ENCODE results near the gene C5orf46. TPM values are rescaled to one million over a fixed set of nuclear protein-coding genes. Genes with fewer than 3 reads are reported as not detected.
A peak's percentile ranks its signal among the peaks of the same experiment; 100 is the strongest.
"Not testable (repeated sequence)": the region's sequence is repeated elsewhere in the genome, so short reads cannot be mapped to it uniquely, and the experiment has no call there.

C5orf46 gene
- total RNA-seq = not detected in 2 replicates

- DNase-seq (ENCODE audit: low read depth in 2 of 2) = peak in 1 of 2 donors; percentile 24
Measured at GRCh38 chr5:147906326-147907095, at the start of gene C5orf46. Gene C5orf46, minus strand, starts transcription at chr5:147906538. Its CDS starts 37 bp downstream, at chr5:147906501.

DNA sequence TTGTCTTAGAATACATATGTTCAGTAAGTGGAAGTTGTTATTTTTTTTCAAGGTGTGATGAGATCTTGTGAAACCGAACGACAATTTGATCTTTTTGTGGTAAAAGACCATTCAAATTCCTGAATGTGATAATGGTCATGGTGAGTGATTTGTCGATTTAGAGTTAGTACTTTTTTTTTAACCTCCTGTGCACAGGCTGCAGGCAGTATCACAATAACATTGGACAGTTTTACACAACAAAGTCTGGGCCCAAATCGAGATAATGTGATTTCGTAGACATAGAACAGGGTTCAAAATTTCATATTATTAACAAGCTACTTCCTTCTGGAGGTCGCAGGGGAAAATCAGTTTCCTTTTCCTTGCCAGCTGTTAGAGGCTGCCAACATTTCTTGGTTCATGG is 48.6 kb upstream of the C5orf46 start:
- peak; percentile 24 to 50 for DNase-seq (ENCODE audit: low read depth in 2 of 2)

GRCh38 chr5:147949711-147950573 is 43.6 kb upstream of the C5orf46 start:
- DNase-seq (ENCODE audit: low read depth in 2 of 2) = peak; percentile 48 to 69

- DNase-seq (ENCODE audit: low read depth in 2 of 2) = not testable (repeated sequence)
Measured at GRCh38 chr5:147946658-147947274, 40.4 kb upstream of the C5orf46 start.

DNA sequence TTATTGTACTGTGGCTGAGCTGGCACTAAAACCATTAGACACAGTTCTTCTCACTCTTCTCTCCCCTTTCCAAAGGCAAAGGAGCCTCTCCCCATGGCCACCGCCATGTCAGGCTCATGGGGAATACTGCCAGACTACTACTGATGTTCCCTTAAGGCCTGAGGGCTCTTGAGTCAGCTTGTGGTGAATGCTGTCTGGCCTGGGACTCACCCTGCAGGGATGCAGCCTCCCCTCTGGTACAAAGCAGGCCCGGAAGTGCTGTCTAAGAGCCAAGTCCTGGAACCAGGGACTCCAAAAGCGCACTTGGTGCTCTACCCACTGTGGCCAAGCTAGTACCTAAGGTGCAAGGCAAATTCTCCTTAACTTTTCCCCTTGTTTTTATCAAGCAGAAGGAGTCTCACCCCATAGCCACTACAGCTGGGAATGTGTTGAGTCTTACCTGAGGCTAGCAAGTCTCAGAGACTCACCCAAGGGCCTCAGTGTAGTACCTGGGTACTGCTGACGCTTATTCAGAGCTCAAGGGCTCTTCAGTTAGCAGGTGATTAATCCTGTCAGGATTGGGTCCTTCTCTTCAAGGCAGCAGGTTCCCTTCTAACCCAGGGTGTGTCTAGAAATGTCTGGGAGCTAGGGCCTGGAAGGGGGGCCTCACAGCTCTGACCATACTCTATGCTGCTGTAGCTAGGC is 33.2 kb upstream of the C5orf46 start:
- DNase-seq (ENCODE audit: low read depth in 2 of 2) = no peak

GRCh38 chr5:147935032-147935431 is 28.7 kb upstream of the C5orf46 start:
- DNase-seq (ENCODE audit: low read depth in 2 of 2) = peak; percentile 47 to 66

GRCh38 chr5:147930769-147931168 is 24.4 kb upstream of the C5orf46 start:
- no peak for DNase-seq (ENCODE audit: low read depth in 2 of 2)

- DNase-seq (ENCODE audit: low read depth in 2 of 2) = no peak
Measured at GRCh38 chr5:147927901-147928300, 21.6 kb upstream of the C5orf46 start.

GRCh38 chr5:147925020-147925419 is 18.7 kb upstream of the C5orf46 start:
- DNase-seq (ENCODE audit: low read depth in 2 of 2) = no peak

- no peak for DNase-seq (ENCODE audit: low read depth in 2 of 2)
Measured at GRCh38 chr5:147921136-147921535, 14.8 kb upstream of the C5orf46 start.

DNA sequence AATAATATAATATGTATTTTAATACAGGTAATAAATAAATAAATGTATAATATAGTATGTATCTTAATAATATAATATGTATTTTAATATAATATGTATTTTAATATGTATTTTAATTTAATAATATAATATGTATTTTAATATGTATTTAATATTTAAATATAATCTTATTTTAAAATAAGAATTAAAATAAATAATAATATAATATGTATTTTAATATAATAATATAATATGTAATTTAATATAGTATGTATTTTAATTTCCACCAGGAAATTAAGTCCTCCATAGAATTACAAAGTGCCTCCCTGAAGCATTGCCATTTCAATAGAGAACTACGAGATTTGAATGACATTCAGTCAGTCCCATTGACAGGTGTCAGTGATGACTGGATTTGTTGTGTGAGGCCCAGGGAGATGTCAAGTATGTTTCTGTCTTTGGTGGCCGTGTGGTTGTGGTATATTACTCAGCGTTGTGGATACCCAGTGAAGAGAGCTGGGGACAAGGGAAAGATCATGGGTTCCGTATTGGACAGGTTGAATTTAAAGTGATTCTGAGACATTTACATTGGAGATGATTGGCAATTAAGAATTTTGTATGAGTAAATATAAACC is 14.2 kb upstream of the C5orf46 start:
- DNase-seq (ENCODE audit: low read depth in 2 of 2) = no peak

GRCh38 chr5:147918899-147919298 is 12.6 kb upstream of the C5orf46 start:
- DNase-seq (ENCODE audit: low read depth in 2 of 2) = no peak

- no peak for DNase-seq (ENCODE audit: low read depth in 2 of 2)
Measured at GRCh38 chr5:147918101-147918685, 11.9 kb upstream of the C5orf46 start.

- DNase-seq (ENCODE audit: low read depth in 2 of 2) = no peak
Measured at GRCh38 chr5:147913786-147914185, 7.4 kb upstream of the C5orf46 start.

DNA sequence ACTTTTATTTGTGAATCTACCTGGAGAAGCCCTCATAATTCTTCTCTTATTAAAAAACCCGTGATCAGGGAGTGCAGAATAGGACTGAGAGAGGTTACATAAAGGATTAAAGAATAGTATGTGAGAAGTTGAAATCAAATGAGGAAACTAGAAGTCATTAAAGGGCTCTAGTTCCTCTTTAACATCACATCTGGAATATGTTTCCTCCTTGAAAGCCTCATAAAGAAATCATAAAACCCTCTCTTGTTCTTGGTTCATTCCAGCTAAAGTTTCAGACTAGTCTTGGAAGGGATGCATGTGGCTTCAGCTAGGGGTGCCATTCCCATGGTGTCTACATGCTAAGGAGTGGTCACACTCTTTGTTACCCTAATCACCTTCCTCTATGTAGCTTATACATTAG is 5.7 kb upstream of the C5orf46 start:
- DNase-seq (ENCODE audit: low read depth in 2 of 2) = no peak

- no peak for DNase-seq (ENCODE audit: low read depth in 2 of 2)
Measured at GRCh38 chr5:147911427-147911826, 5.1 kb upstream of the C5orf46 start.

GRCh38 chr5:147904110-147904509 is 2.2 kb downstream of the C5orf46 start:
- no peak for DNase-seq (ENCODE audit: low read depth in 2 of 2)

DNA sequence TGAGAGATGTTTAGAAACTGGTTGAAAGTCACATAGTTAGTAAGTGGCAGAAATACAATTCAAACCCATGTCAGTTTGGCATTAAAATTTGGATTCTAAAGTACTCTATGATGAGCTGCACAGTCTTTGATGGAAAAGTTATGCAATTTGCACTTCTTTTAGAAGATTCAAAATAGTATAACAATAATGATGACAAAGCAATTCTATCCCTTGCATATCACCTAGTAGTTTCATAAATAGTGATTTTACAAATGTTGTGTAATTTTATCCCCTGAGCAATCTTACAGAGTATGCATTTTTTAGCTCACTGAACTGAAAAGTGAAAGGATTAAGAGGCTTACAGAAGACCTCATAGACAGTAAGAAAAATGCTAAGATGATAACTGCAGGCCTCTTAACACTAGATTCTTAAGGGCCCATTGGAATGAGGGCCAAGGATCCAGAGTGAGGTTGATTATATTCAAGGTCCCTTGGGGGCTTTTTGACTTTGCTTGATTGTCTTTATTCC is 3.7 kb downstream of the C5orf46 start:
- DNase-seq (ENCODE audit: low read depth in 2 of 2) = no peak

- DNase-seq (ENCODE audit: low read depth in 2 of 2) = peak in 1 of 2 donors; percentile 23
Measured at GRCh38 chr5:147901599-147902039, 4.7 kb downstream of the C5orf46 start.

DNA sequence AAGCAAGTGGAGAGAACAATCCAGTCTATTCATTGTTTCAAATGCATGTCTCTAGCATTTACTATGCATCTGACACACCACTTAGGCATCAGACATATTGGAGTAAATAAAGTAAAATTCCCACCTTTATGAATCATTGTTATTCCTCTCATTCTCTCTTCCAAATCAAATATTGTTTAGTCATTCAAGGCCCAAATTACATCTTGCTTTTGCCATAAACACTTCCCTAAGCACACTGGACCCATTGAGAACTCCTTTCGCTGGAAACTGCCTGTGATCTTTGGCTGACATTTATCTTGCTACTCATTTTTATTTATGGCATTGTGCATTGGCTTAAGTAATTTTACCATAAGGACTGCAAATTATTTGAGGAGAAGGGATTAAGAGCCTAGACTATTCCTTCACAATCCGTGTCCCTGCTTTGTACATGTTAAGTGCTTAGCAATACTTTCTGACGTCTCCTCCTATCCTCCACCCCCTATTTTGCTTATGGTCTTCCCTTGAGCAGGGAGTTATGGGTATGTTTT is 7.4 kb downstream of the C5orf46 start:
- peak in 1 of 2 donors; percentile 47 for DNase-seq (ENCODE audit: low read depth in 2 of 2)

All from dermis microvascular lymphatic vessel endothelial cell (primary cell).